Panc1 (cell line): ENCODE data around the gene PIK3AP1. TPM values are rescaled to one million over a fixed set of nuclear protein-coding genes. Genes with fewer than 3 reads are reported as not detected.

Source experiments
- ATAC-seq: fragments of 200-7000 bp; cut with Tn5 transposase; 2 replicates; pipeline ENCODE4 v1.9.1; 2020; ENCODE audit warnings: mild to moderate bottlenecking, moderate library complexity
- BruUV-seq: library from RNA; stranded (reverse); fragments of 400-500 nt; replicated peaks from 2 replicates; lab custom pipeline; 2021; lab: Mats Ljungman, UMichigan
- CTCF ChIA-PET: fragments of 300-600 bp; sonication (Branson Sonifier 250); formaldehyde crosslinking; loops from one replicate; lab custom pipeline; 2022; ENCODE audit warnings: antibody characterized with exemption; lab: Charles Lee
- POLR2A ChIA-PET: fragments of 300-600 bp; sonication (Branson Sonifier 250); formaldehyde crosslinking; loops from one replicate; lab custom pipeline; 2022; ENCODE audit warnings: antibody characterized with exemption; lab: Charles Lee
- DNase-seq: peaks from one replicate; pipeline ENCODE4 v3.0.0-alpha.2; 2010; ENCODE audit warnings: low read depth, low spot score
- H3K27ac ChIP-seq: 2 replicates; pipeline ENCODE4 v1.5.1; 2011; ENCODE audit warnings: mild to moderate bottlenecking, low read length, inconsistent platforms
- H3K27me3 ChIP-seq: fragments of 200-500 bp; sonication (Bioruptor generic); 2 replicates; pipeline ENCODE4 v1.6.0; 2014; ENCODE audit warnings: low read length, inconsistent platforms; ENCODE audit not compliant: control insufficient read depth, insufficient read depth
- H3K36me3 ChIP-seq: fragments of 200-500 bp; sonication (Bioruptor generic); 2 replicates; pipeline ENCODE4 v1.5.1; 2014; ENCODE audit warnings: inconsistent platforms, mild to moderate bottlenecking, low read length, moderate library complexity; ENCODE audit not compliant: control insufficient read depth, insufficient read depth
- H3K4me1 ChIP-seq: 2 replicates; pipeline ENCODE4 v1.5.1; 2011; ENCODE audit warnings: inconsistent platforms, mild to moderate bottlenecking, low read length, moderate library complexity; ENCODE audit not compliant: control insufficient read depth, insufficient read depth
- H3K4me3 ChIP-seq, 2 experiments: 2 replicates each; pipeline ENCODE4 v1.5.1; 2011 to 2012; ENCODE audit warnings: low read depth in 2 of 2, low read length in 2 of 2, mild to moderate bottlenecking in 2 of 2, inconsistent platforms in 1 of 2, moderate library complexity in 1 of 2
- H3K9me3 ChIP-seq: fragments of 200-500 bp; sonication (Bioruptor generic); 2 replicates; pipeline ENCODE4 v1.5.1; 2014; ENCODE audit warnings: low read depth, mild to moderate bottlenecking, inconsistent platforms, low read length, moderate library complexity; ENCODE audit not compliant: control insufficient read depth, insufficient read depth
- POLR2AphosphoS5 ChIP-seq: IDR thresholded peaks from 2 replicates; pipeline ENCODE4 v1.6.1; 2012; ENCODE audit warnings: mild to moderate bottlenecking, low read depth, low read length, moderate library complexity
- SIN3A ChIP-seq: IDR thresholded peaks from 2 replicates; pipeline ENCODE4 v1.6.1; 2012; ENCODE audit warnings: low read depth, mild to moderate bottlenecking, low read length, moderate library complexity, borderline replicate concordance; ENCODE audit not compliant: insufficient read depth
- TCF7L2 ChIP-seq: IDR thresholded peaks from 2 replicates; pipeline ENCODE4 v1.6.1; 2011; ENCODE audit warnings: mild to moderate bottlenecking, low read depth, low read length, inconsistent platforms
- in situ Hi-C: cut with HindIII; loops from 2 replicates; pipeline ENCODE4 v1.10.0; 2016; ENCODE audit warnings: low sequenced_read_pairs, low pct_unique_long_range_greater_than_20kb
- intact Hi-C: fragments of 100-400 bp; cut with micrococcal nuclease; formaldehyde crosslinking; loops from one replicate; pipeline ENCODE4 v1.10.0; 2022; ENCODE audit not compliant: unreplicated experiment
- total RNA-seq: library from RNA; stranded (reverse); gene quantifications from one replicate; pipeline ENCODE4 v1.2.1, GENCODE V29; 2021; ENCODE audit not compliant: unreplicated experiment
- TF ChIP-seq, protein P1 (sequence below), 2 experiments: IDR thresholded peaks; 2 replicates each; pipeline ENCODE4 v1.6.1; 2011 to 2012; ENCODE audit warnings: low read depth in 2 of 2, control low read depth in 1 of 2, low read length in 1 of 2, mild to moderate bottlenecking in 1 of 2, moderate library complexity in 1 of 2; ENCODE audit not compliant: insufficient read depth in 1 of 2
- TF ChIP-seq, protein P2 (sequence below): fragments of 450-650 bp; IDR thresholded peaks from 2 replicates; pipeline ENCODE4 v1.5.1; 2017; ENCODE audit warnings: mild to moderate bottlenecking

PIK3AP1 gene
- total RNA-seq, 1 experiment from 2014 or later: 2.6 TPM

DNA sequence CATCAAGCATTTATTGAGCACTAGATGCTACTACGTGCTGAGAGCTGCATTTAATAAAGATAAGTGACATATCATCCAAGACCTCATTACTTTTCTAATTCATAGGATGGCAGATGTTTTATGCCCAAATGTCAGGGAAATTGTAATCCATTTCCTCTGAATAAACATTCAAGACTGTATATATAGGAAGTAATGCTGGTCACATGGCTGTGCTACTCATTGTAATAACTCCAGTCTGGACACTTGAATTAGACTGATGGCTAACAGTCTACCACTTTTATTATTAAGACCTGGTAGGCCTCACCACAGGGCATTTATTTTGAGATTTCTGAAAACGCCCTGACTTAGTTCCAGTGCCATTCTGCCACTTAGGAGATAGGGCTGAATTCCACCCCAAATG lies 36.6 kb downstream of the PIK3AP1 start:
- POLR2A ChIA-PET: no interaction called here
- intact Hi-C loops (no loop called here), in situ Hi-C loops (no loop called here)
- Histone ChIP-seq H3K4me1 (no peaks in the 10 kb centered on the region), H3K27me3 (no peaks in the 10 kb centered on the region), H3K36me3 (no peaks in the 10 kb centered on the region), H3K4me3 (no peak overlapping the region), H3K27ac (no peak overlapping the region), H3K9me3 (no peaks in the 10 kb centered on the region)
- no TSS peak for BruUV-seq
- no peak for DNase-seq
- ATAC-seq: no peak
- TF ChIP-seq, protein P1, sequence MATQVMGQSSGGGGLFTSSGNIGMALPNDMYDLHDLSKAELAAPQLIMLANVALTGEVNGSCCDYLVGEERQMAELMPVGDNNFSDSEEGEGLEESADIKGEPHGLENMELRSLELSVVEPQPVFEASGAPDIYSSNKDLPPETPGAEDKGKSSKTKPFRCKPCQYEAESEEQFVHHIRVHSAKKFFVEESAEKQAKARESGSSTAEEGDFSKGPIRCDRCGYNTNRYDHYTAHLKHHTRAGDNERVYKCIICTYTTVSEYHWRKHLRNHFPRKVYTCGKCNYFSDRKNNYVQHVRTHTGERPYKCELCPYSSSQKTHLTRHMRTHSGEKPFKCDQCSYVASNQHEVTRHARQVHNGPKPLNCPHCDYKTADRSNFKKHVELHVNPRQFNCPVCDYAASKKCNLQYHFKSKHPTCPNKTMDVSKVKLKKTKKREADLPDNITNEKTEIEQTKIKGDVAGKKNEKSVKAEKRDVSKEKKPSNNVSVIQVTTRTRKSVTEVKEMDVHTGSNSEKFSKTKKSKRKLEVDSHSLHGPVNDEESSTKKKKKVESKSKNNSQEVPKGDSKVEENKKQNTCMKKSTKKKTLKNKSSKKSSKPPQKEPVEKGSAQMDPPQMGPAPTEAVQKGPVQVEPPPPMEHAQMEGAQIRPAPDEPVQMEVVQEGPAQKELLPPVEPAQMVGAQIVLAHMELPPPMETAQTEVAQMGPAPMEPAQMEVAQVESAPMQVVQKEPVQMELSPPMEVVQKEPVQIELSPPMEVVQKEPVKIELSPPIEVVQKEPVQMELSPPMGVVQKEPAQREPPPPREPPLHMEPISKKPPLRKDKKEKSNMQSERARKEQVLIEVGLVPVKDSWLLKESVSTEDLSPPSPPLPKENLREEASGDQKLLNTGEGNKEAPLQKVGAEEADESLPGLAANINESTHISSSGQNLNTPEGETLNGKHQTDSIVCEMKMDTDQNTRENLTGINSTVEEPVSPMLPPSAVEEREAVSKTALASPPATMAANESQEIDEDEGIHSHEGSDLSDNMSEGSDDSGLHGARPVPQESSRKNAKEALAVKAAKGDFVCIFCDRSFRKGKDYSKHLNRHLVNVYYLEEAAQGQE (IDR thresholded peaks at IDR 0.05; ENCODE audit: insufficient read depth in 1 of 2, low read depth in 2 of 2, low read length in 1 of 2): no peak
- TF ChIP-seq POLR2AphosphoS5 (no peak), TCF7L2 (no peak), SIN3A (no peak)
- TF ChIP-seq, protein P2, sequence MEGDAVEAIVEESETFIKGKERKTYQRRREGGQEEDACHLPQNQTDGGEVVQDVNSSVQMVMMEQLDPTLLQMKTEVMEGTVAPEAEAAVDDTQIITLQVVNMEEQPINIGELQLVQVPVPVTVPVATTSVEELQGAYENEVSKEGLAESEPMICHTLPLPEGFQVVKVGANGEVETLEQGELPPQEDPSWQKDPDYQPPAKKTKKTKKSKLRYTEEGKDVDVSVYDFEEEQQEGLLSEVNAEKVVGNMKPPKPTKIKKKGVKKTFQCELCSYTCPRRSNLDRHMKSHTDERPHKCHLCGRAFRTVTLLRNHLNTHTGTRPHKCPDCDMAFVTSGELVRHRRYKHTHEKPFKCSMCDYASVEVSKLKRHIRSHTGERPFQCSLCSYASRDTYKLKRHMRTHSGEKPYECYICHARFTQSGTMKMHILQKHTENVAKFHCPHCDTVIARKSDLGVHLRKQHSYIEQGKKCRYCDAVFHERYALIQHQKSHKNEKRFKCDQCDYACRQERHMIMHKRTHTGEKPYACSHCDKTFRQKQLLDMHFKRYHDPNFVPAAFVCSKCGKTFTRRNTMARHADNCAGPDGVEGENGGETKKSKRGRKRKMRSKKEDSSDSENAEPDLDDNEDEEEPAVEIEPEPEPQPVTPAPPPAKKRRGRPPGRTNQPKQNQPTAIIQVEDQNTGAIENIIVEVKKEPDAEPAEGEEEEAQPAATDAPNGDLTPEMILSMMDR: no peak
- CTCF ChIA-PET: interaction anchor here (0.6 kb wide), 1 partner anchor 454 kb away, joined by 4 read pairs; no protein-coding TSS in a partner anchor

DNA sequence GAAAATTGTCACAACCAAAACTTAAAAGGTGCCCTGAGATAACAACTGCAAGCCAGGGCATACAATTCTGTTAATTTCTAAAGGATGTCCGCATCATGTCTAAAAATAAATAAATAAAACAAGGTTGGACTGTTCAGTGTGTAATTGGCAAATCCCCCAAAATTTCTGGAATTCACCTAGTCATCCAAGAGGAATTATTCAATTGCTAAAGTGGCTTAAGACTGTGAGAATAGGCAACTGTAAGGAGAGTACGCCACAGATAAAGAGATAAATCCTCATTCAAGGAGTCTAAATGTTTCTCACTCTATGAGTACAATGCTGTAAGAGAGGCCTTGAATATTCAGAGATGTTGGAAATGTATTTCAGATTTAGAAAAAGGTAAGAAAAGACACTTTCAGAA lies 37.2 kb downstream of the PIK3AP1 start:
- no peak overlapping the region for H3K27ac ChIP-seq
- BruUV-seq: no TSS peak
- H3K9me3 ChIP-seq: no peaks in the 10 kb centered on the region
- ChIA-PET POLR2A (no interaction called here), CTCF (no interaction called here)
- H3K36me3 ChIP-seq: no peaks in the 10 kb centered on the region
- no peak for DNase-seq
- intact Hi-C loops (no loop called here), in situ Hi-C loops (no loop called here)
- H3K4me3 ChIP-seq: no peak overlapping the region
- H3K27me3 ChIP-seq: no peaks in the 10 kb centered on the region
- no peak for TF ChIP-seq TCF7L2
- TF ChIP-seq, protein P1 (IDR thresholded peaks at IDR 0.05; ENCODE audit: insufficient read depth in 1 of 2, low read depth in 2 of 2, low read length in 1 of 2): no peak
- TF ChIP-seq, protein P2: no peak
- TF ChIP-seq SIN3A: no peak
- TF ChIP-seq POLR2AphosphoS5: no peak
- no peaks in the 10 kb centered on the region for H3K4me1 ChIP-seq
- ATAC-seq: no peak
